ENCODE data around the gene KRT81.

DNA sequence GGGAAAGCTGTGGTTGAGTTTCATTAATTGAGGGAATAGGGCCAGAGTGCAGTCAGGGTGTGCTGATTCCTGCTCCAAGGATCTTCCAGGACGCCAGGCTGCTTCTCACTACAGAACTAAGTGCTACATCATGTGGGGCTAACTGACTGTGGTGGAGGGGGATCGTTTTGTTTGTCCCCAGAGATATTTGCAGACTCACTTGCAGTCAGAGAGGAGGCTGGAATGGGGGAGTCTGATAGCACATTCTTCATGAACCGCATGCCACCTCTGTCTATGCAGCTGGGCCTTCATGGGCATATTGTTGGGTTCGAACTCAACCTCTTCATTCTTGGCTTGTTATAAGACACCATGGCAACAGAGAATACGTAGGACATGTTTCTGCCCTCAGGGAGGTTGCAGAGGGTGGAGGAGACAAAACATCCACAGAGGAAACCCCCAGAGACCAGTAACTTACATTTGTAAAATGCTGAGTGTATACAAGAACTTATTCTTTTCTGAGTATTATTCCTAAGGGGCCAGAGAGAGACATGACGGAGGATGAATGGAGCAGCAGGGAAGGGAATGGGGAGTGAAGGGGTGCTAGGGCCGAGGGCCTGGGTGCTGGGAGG lies 45.3 kb downstream of the KRT81 start:
- TF ChIP-seq, protein P1, sequence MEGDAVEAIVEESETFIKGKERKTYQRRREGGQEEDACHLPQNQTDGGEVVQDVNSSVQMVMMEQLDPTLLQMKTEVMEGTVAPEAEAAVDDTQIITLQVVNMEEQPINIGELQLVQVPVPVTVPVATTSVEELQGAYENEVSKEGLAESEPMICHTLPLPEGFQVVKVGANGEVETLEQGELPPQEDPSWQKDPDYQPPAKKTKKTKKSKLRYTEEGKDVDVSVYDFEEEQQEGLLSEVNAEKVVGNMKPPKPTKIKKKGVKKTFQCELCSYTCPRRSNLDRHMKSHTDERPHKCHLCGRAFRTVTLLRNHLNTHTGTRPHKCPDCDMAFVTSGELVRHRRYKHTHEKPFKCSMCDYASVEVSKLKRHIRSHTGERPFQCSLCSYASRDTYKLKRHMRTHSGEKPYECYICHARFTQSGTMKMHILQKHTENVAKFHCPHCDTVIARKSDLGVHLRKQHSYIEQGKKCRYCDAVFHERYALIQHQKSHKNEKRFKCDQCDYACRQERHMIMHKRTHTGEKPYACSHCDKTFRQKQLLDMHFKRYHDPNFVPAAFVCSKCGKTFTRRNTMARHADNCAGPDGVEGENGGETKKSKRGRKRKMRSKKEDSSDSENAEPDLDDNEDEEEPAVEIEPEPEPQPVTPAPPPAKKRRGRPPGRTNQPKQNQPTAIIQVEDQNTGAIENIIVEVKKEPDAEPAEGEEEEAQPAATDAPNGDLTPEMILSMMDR (IDR thresholded peaks at IDR 0.05; ENCODE audit: low read length) = no peak
- TF ChIP-seq EZH2 (IDR thresholded peaks at IDR 0.05; ENCODE audit: borderline replicate concordance, low read length) = no peak

All from OCI-LY1 (cell line).